GM12873 (cell line): ENCODE results near the gene C8G.

ENCODE experiments used
- TF ChIP-seq, protein P1 (sequence below): IDR thresholded peaks from 2 replicates; pipeline ENCODE4 v1.5.1; 2012; ENCODE audit warnings: low read depth, mild to moderate bottlenecking, moderate library complexity, low read length, control low read depth; ENCODE audit not compliant: insufficient read depth; ENCODE audit errors: missing control alignments

C8G gene

DNA sequence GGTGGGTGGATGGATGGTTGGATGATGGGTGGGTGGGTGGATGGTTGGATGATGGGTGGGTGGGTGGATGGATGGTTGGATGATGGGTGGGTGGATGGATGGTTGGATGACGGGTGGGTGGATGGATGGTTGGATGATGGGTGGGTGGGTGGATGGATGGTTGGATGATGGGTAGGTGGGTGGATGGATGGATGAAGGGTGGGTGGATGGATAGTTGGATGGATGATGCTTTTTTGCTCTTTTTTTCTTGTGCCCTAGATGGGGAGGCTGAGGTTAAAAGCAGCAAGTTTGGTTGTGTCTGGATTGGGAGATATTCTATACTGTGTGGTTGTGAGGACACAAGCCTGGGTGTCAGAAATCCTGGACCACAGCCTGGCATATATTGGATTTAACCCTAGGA is 12.4 kb downstream of the C8G start:
- TF ChIP-seq, protein P1, sequence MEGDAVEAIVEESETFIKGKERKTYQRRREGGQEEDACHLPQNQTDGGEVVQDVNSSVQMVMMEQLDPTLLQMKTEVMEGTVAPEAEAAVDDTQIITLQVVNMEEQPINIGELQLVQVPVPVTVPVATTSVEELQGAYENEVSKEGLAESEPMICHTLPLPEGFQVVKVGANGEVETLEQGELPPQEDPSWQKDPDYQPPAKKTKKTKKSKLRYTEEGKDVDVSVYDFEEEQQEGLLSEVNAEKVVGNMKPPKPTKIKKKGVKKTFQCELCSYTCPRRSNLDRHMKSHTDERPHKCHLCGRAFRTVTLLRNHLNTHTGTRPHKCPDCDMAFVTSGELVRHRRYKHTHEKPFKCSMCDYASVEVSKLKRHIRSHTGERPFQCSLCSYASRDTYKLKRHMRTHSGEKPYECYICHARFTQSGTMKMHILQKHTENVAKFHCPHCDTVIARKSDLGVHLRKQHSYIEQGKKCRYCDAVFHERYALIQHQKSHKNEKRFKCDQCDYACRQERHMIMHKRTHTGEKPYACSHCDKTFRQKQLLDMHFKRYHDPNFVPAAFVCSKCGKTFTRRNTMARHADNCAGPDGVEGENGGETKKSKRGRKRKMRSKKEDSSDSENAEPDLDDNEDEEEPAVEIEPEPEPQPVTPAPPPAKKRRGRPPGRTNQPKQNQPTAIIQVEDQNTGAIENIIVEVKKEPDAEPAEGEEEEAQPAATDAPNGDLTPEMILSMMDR: no peak

- TF ChIP-seq, protein P1: no peak
Measured at GRCh38 chr9:136957901-136958300, 12.9 kb downstream of the C8G start.

GRCh38 chr9:136958473-136958872 is 13.4 kb downstream of the C8G start:
- TF ChIP-seq, protein P1: no peak

GRCh38 chr9:136958898-136959850 is 14.1 kb downstream of the C8G start:
- TF ChIP-seq, protein P1: no peak

- TF ChIP-seq, protein P1: no peak
Measured at GRCh38 chr9:136960212-136960937, 15.3 kb downstream of the C8G start.

GRCh38 chr9:136960938-136961275 is 15.9 kb downstream of the C8G start:
- TF ChIP-seq, protein P1: no peak
